Activated naive CD4-positive, alpha-beta T cell treated with anti-CD3 and anti-CD28 coated beads for 36 hours (primary cell): ENCODE measurements around the gene PROSER2. TPM values are rescaled to one million over a fixed set of nuclear protein-coding genes. Genes with fewer than 3 reads are reported as not detected.

ENCODE experiments used
- CTCF ChIA-PET: fragments of 350-600 bp; sonication (Branson Sonifier 250); formaldehyde crosslinking; loops from one replicate; lab custom pipeline; 2021; ENCODE audit warnings: antibody characterized with exemption; lab: Charles Lee
- DNase-seq: peaks from one replicate; pipeline ENCODE4 v3.0.0-alpha.2; 2020
- H3K27ac Mint-ChIP-seq: one replicate; pipeline ENCODE4 v1.8.0; 2021; ENCODE audit warnings: mild to moderate bottlenecking, mixed read lengths
- H3K27me3 Mint-ChIP-seq: one replicate; pipeline ENCODE4 v1.8.0; 2021; ENCODE audit warnings: low read depth, mixed read lengths
- H3K36me3 Mint-ChIP-seq: one replicate; pipeline ENCODE4 v1.8.0; 2021; ENCODE audit warnings: low read depth, mixed read lengths
- H3K4me1 Mint-ChIP-seq: one replicate; pipeline ENCODE4 v1.8.0; 2021; ENCODE audit warnings: low read depth, mixed read lengths
- H3K4me3 Mint-ChIP-seq: one replicate; pipeline ENCODE4 v1.8.0; 2021; ENCODE audit warnings: mild to moderate bottlenecking, moderate library complexity, mixed read lengths
- H3K9me3 Mint-ChIP-seq: one replicate; pipeline ENCODE4 v1.8.0; 2021; ENCODE audit warnings: mixed read lengths
- intact Hi-C: fragments of 100-400 bp; cut with micrococcal nuclease; formaldehyde crosslinking; loops from one replicate; pipeline ENCODE4 v1.15.1; 2023
- total RNA-seq, 2 experiments: library from RNA; stranded (reverse); gene quantifications; one replicate each; pipeline ENCODE4 v1.2.3, GENCODE V29; 2021

The PROSER2 gene
- total RNA-seq, 2 experiments from 2014 or later: 0.57 to 0.83 TPM

- intact Hi-C loops: no loop called here
Measured at GRCh38 chr10:11876324-11876723, 53.2 kb downstream of the PROSER2 start.

GRCh38 chr10:11876805-11877590 lies 53.8 kb downstream of the PROSER2 start:
- Mint-ChIP-seq H3K27ac (no peak overlapping the region), H3K27me3 (no peaks in the 10 kb centered on the region), H3K36me3 (no peaks in the 10 kb centered on the region), H3K9me3 (no peaks in the 10 kb centered on the region), H3K4me1 (peaks cover 10% of the 10 kb centered on the region), H3K4me3 (no peak overlapping the region)
- DNase-seq: no peak
- intact Hi-C loops: no loop called here
- CTCF ChIA-PET: no interaction called here

More at GRCh38 chr10:11876324-11876723, 53.2 kb downstream of the PROSER2 start:
- H3K36me3 Mint-ChIP-seq: no peaks in the 10 kb centered on the region
- CTCF ChIA-PET: no interaction called here
- H3K27ac Mint-ChIP-seq: no peak overlapping the region
- no peaks in the 10 kb centered on the region for H3K27me3 Mint-ChIP-seq
- no peaks in the 10 kb centered on the region for H3K9me3 Mint-ChIP-seq
- DNase-seq: no peak
- peaks cover 12% of the 10 kb centered on the region for H3K4me1 Mint-ChIP-seq
- H3K4me3 Mint-ChIP-seq: no peak overlapping the region

GRCh38 chr10:11877591-11877905 lies 54.4 kb downstream of the PROSER2 start:
- no peak overlapping the region for H3K4me3 Mint-ChIP-seq
- H3K27me3 Mint-ChIP-seq: no peaks in the 10 kb centered on the region
- intact Hi-C loops: no loop called here
- no peak overlapping the region for H3K27ac Mint-ChIP-seq
- CTCF ChIA-PET: no interaction called here
- H3K36me3 Mint-ChIP-seq: no peaks in the 10 kb centered on the region
- no peaks in the 10 kb centered on the region for H3K9me3 Mint-ChIP-seq
- DNase-seq: no peak
- H3K4me1 Mint-ChIP-seq: peaks cover 10% of the 10 kb centered on the region

GRCh38 chr10:11878776-11879175 lies 55.6 kb downstream of the PROSER2 start:
- CTCF ChIA-PET: no interaction called here
- H3K4me3 Mint-ChIP-seq: no peak overlapping the region
- H3K4me1 Mint-ChIP-seq: peaks cover 10% of the 10 kb centered on the region
- no peaks in the 10 kb centered on the region for H3K27me3 Mint-ChIP-seq
- H3K36me3 Mint-ChIP-seq: no peaks in the 10 kb centered on the region
- no peak for DNase-seq
- H3K27ac Mint-ChIP-seq: no peak overlapping the region
- no peaks in the 10 kb centered on the region for H3K9me3 Mint-ChIP-seq
- intact Hi-C loops: no loop called here

GRCh38 chr10:11879387-11880094 lies 56.4 kb downstream of the PROSER2 start:
- no peaks in the 10 kb centered on the region for H3K9me3 Mint-ChIP-seq
- H3K27ac Mint-ChIP-seq: no peak overlapping the region
- CTCF ChIA-PET: no interaction called here
- peaks cover 6% of the 10 kb centered on the region for H3K4me1 Mint-ChIP-seq
- intact Hi-C loops: no loop called here
- no peak for DNase-seq
- H3K36me3 Mint-ChIP-seq: no peaks in the 10 kb centered on the region
- H3K4me3 Mint-ChIP-seq: no peak overlapping the region
- no peaks in the 10 kb centered on the region for H3K27me3 Mint-ChIP-seq

GRCh38 chr10:11880151-11881029 lies 57.2 kb downstream of the PROSER2 start:
- peak overlapping the region; percentile 51 for H3K27ac Mint-ChIP-seq
- DNase-seq: no peak
- H3K9me3 Mint-ChIP-seq: no peaks in the 10 kb centered on the region
- no peak overlapping the region for H3K4me3 Mint-ChIP-seq
- H3K27me3 Mint-ChIP-seq: no peaks in the 10 kb centered on the region
- H3K4me1 Mint-ChIP-seq: no peaks in the 10 kb centered on the region
- H3K36me3 Mint-ChIP-seq: no peaks in the 10 kb centered on the region
- CTCF ChIA-PET: no interaction called here
- intact Hi-C loops: no loop called here

GRCh38 chr10:11881030-11881476 lies 57.9 kb downstream of the PROSER2 start:
- Mint-ChIP-seq H3K36me3 (no peaks in the 10 kb centered on the region), H3K9me3 (no peaks in the 10 kb centered on the region), H3K4me1 (no peaks in the 10 kb centered on the region), H3K4me3 (no peak overlapping the region), H3K27me3 (no peaks in the 10 kb centered on the region), H3K27ac (no peak overlapping the region)
- intact Hi-C loops: no loop called here
- CTCF ChIA-PET: no interaction called here
- DNase-seq: no peak

- no peaks in the 10 kb centered on the region for H3K4me1 Mint-ChIP-seq
- no peak overlapping the region for H3K27ac Mint-ChIP-seq
- no peaks in the 10 kb centered on the region for H3K9me3 Mint-ChIP-seq
- H3K4me3 Mint-ChIP-seq: no peak overlapping the region
- CTCF ChIA-PET: no interaction called here
- no peak for DNase-seq
- intact Hi-C loops: no loop called here
- H3K36me3 Mint-ChIP-seq: no peaks in the 10 kb centered on the region
- no peaks in the 10 kb centered on the region for H3K27me3 Mint-ChIP-seq
Measured at GRCh38 chr10:11881477-11882417, 58.6 kb downstream of the PROSER2 start.

GRCh38 chr10:11882646-11883375 lies 59.7 kb downstream of the PROSER2 start:
- CTCF ChIA-PET: no interaction called here
- H3K4me3 Mint-ChIP-seq: no peak overlapping the region
- intact Hi-C loops: no loop called here
- DNase-seq: no peak
- H3K36me3 Mint-ChIP-seq: no peaks in the 10 kb centered on the region
- H3K9me3 Mint-ChIP-seq: no peaks in the 10 kb centered on the region
- no peaks in the 10 kb centered on the region for H3K4me1 Mint-ChIP-seq
- H3K27ac Mint-ChIP-seq: no peak overlapping the region
- H3K27me3 Mint-ChIP-seq: no peaks in the 10 kb centered on the region

GRCh38 chr10:11884706-11885423 lies 61.7 kb downstream of the PROSER2 start:
- H3K27ac Mint-ChIP-seq: no peak overlapping the region
- intact Hi-C loops: no loop called here
- DNase-seq: no peak
- H3K4me1 Mint-ChIP-seq: no peaks in the 10 kb centered on the region
- H3K9me3 Mint-ChIP-seq: no peaks in the 10 kb centered on the region
- no peaks in the 10 kb centered on the region for H3K27me3 Mint-ChIP-seq
- H3K4me3 Mint-ChIP-seq: no peak overlapping the region
- CTCF ChIA-PET: interaction anchor here (0.6 kb wide), 4 partner anchors 19 to 196 kb away, joined by 3 to 6 read pairs (median 3); no protein-coding TSS in a partner anchor
- no peaks in the 10 kb centered on the region for H3K36me3 Mint-ChIP-seq
